ENCODE measurements around the gene PALLD. TPM values are rescaled to one million over a fixed set of nuclear protein-coding genes. Genes with fewer than 3 reads are reported as not detected.

The PALLD gene

Small RNA genes within 50 kb of the gene (small RNA-seq; reads per million reads assigned to genes)
- not detected for gene RF00432 (ENCODE audit: insufficient read depth)
- gene RNU6-1336P (ENCODE audit: insufficient read depth): not detected
- gene RNU6-853P (ENCODE audit: insufficient read depth): not detected

Measured in neuronal stem cell (in vitro differentiated cells).